Epithelial cell of esophagus (primary cell): ENCODE results near the gene GPR176.

Source experiments
- DNase-seq: peaks from one replicate; pipeline ENCODE4 v3.0.0; 2010; ENCODE audit warnings: low read depth
- H3K4me3 ChIP-seq: 2 replicates; pipeline ENCODE4 v1.5.1; 2011; ENCODE audit warnings: mild to moderate bottlenecking, low read length, control low read depth
- TF ChIP-seq, protein P1 (sequence below): IDR thresholded peaks from 2 replicates; pipeline ENCODE4 v1.5.1; 2011; ENCODE audit warnings: low read depth, mild to moderate bottlenecking, low read length, control low read depth, inconsistent platforms; ENCODE audit not compliant: insufficient read depth; ENCODE audit errors: missing control alignments

The GPR176 gene

GRCh38 chr15:39830166-39830565 is 89.9 kb downstream of the GPR176 start:
- DNase-seq = no peak
- H3K4me3 ChIP-seq = no peak overlapping the region
- TF ChIP-seq, protein P1, sequence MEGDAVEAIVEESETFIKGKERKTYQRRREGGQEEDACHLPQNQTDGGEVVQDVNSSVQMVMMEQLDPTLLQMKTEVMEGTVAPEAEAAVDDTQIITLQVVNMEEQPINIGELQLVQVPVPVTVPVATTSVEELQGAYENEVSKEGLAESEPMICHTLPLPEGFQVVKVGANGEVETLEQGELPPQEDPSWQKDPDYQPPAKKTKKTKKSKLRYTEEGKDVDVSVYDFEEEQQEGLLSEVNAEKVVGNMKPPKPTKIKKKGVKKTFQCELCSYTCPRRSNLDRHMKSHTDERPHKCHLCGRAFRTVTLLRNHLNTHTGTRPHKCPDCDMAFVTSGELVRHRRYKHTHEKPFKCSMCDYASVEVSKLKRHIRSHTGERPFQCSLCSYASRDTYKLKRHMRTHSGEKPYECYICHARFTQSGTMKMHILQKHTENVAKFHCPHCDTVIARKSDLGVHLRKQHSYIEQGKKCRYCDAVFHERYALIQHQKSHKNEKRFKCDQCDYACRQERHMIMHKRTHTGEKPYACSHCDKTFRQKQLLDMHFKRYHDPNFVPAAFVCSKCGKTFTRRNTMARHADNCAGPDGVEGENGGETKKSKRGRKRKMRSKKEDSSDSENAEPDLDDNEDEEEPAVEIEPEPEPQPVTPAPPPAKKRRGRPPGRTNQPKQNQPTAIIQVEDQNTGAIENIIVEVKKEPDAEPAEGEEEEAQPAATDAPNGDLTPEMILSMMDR = no peak

GRCh38 chr15:39828374-39828931 is 91.6 kb downstream of the GPR176 start:
- TF ChIP-seq, protein P1 = no peak
- H3K4me3 ChIP-seq = no peak overlapping the region
- DNase-seq = peak; percentile 37

GRCh38 chr15:39826975-39827374 is 93.1 kb downstream of the GPR176 start:
- no peak overlapping the region for H3K4me3 ChIP-seq
- TF ChIP-seq, protein P1 = no peak
- DNase-seq = no peak

DNA sequence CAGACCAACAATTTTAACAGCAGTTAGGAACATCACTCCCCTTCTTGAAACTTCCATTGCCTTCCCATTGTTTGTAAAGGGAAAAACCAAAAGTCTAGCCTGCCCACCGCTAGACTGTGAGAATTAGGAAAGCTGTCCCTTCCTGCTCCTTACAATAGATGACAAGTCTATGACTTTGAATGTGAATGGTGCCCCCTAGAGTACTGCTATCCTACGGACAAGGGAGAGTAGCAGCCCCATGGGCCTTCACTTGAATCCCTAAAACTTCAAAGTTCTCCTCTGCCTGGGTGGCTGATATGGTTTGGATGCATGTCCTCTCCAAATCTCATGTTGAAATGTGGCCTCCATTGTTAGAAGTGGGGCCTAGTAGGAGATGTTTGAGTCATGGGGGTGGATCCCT is 96.4 kb downstream of the GPR176 start:
- no peak for DNase-seq
- no peak overlapping the region for H3K4me3 ChIP-seq
- TF ChIP-seq, protein P1 = no peak

DNA sequence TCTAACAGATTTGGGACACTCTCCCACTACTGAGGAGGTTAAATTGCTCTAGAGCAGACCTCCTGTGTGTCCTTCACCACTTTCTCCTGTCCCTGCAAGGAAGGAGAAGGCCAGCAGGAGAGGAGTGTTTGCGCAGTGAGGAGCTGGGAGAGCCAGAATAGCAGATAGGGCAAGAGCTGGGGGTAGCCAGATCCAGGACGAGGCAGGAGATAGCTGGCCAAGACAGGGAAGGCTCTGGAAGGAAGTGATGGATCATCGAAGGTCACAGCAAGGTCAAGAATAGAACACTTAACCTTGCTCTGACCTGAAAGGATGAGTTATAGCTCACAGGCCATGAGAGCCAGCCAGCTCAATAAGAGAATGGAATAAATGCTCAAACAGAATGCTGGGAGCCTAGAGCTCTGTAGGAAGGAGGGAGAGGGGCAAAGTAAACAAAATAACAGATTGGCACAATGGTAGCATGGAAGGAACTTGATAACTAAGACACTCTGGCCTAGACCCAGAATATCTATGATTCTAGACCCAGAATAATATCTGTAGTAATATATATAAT is 99.9 kb downstream of the GPR176 start:
- TF ChIP-seq, protein P1 = no peak
- H3K4me3 ChIP-seq = no peak overlapping the region
- DNase-seq = no peak

DNA sequence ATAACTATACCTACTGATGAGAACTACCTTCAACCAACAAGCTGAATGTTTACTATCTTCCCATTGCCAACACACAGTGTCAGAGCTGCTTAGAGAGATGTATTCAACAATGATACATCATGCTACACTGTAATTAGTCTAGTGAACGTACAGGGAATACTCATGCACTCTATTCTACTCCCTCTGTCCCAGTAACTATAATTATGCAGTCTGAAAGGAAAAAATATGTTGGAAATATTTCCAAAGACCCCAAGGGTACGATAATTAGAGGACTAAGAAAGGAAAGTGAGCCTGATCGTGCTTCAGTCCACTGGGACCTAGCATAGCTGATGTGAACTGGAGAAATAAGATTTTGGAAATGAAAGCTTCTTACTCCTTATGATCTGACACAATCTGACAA is 100.5 kb downstream of the GPR176 start:
- TF ChIP-seq, protein P1 = no peak
- no peak overlapping the region for H3K4me3 ChIP-seq
- no peak for DNase-seq

GRCh38 chr15:39817892-39818291 is 102.2 kb downstream of the GPR176 start:
- TF ChIP-seq, protein P1 = no peak
- DNase-seq = no peak
- H3K4me3 ChIP-seq = no peak overlapping the region
